GM12878 (cell line): ENCODE results near the gene DLEC1. TPM values are rescaled to one million over a fixed set of nuclear protein-coding genes. Genes with fewer than 3 reads are reported as not detected.

Experiments
- EGR1 ChIP-seq, 2 experiments: IDR thresholded peaks; 1 replicate in 1 of 2; 2 replicates in 1 of 2; pipeline ENCODE4 v1.6.1; 2011 to 2012; ENCODE audit warnings: low read depth in 2 of 2, low read length in 2 of 2, borderline replicate concordance in 1 of 2, mild to moderate bottlenecking in 1 of 2, moderate library complexity in 1 of 2
- EP300 ChIP-seq, 2 experiments: fragments of 150-350 bp in 1 of 2; IDR thresholded peaks; 2 replicates each; pipeline ENCODE4 v1.6.1; 2011 to 2012; ENCODE audit warnings: low read depth in 2 of 2, low read length in 2 of 2, borderline replicate concordance in 1 of 2, improper control_type of control experiment in 1 of 2, inconsistent platforms in 1 of 2; ENCODE audit not compliant: control insufficient read depth in 1 of 2
- GATAD2B ChIP-seq: fragments of 450-650 bp; conservative IDR thresholded peaks from 2 replicates; pipeline ENCODE4 v1.6.1; 2017; ENCODE audit warnings: low read depth, mild to moderate bottlenecking, moderate library complexity
- IKZF1 ChIP-seq: fragments of 450-650 bp; conservative IDR thresholded peaks from 2 replicates; pipeline ENCODE4 v1.6.1; 2017; ENCODE audit warnings: antibody characterized with exemption, mild to moderate bottlenecking
- POU2F2 ChIP-seq: IDR thresholded peaks from 3 replicates; pipeline ENCODE4 v1.6.1; 2011; ENCODE audit warnings: low read depth, mild to moderate bottlenecking, low read length, borderline replicate concordance
- RAD21 ChIP-seq: IDR thresholded peaks from 2 replicates; pipeline ENCODE4 v1.6.1; 2011; ENCODE audit warnings: mild to moderate bottlenecking, low read depth, low read length, moderate library complexity; ENCODE audit not compliant: insufficient read depth
- RFX5 ChIP-seq: IDR thresholded peaks from 2 replicates; pipeline ENCODE4 v1.6.1; 2011; ENCODE audit warnings: low read depth, low read length, improper control_type of control experiment
- RUNX3 ChIP-seq: IDR thresholded peaks from 2 replicates; pipeline ENCODE4 v1.6.1; 2012; ENCODE audit warnings: low read length, inconsistent platforms
- polyA plus RNA-seq, 11 experiments: library from polyadenylated mRNA; depleted of rRNA in 4 of 11; unstranded in 6 of 11; stranded (reverse) in 5 of 11; fragments of >200 nt; fragmentation: Nextera tagmentation in 4 of 11; fragmentation: Illumina TruSeq in 1 of 11; extraction: Ambion mirVana in 4 of 11; extraction: Trizol in 1 of 11; gene quantifications; 1 replicate in 1 of 11; 2 replicates in 10 of 11; pipeline versions ENCODE4 v1.2.1 to v1.2.3, GENCODE V29; 2011 to 2016; ENCODE audit warnings: inconsistent platforms in 2 of 11, missing spikeins in 2 of 11, low read depth in 1 of 11
- total RNA-seq, 4 experiments: library from RNA; depleted of rRNA in 3 of 4; stranded (reverse); fragments of >200 nt in 3 of 4; fragmentation: Illumina TruSeq in 1 of 4; extraction: Trizol in 1 of 4; gene quantifications; 2 replicates each; pipeline versions ENCODE4 v1.2.1 to v1.2.3, GENCODE V29; 2013 to 2021
- TF ChIP-seq, protein P1 (sequence below): IDR thresholded peaks from 2 replicates; pipeline ENCODE4 v1.6.1; 2011; ENCODE audit warnings: low read depth, low read length, improper control_type of control experiment, borderline replicate concordance
- TF ChIP-seq, protein P2 (sequence below): fragments of 450-650 bp; IDR thresholded peaks from 2 replicates; pipeline ENCODE4 v1.6.1; 2017; ENCODE audit warnings: mild to moderate bottlenecking, moderate library complexity

DLEC1 gene
- total and polyA plus RNA-seq, 10 of the 15 experiments (the other 5 are each of a cell fraction or from before 2014, with no cell fraction given) = 0.03 to 0.29 (median 0.07) TPM; not detected in 3

DNA sequence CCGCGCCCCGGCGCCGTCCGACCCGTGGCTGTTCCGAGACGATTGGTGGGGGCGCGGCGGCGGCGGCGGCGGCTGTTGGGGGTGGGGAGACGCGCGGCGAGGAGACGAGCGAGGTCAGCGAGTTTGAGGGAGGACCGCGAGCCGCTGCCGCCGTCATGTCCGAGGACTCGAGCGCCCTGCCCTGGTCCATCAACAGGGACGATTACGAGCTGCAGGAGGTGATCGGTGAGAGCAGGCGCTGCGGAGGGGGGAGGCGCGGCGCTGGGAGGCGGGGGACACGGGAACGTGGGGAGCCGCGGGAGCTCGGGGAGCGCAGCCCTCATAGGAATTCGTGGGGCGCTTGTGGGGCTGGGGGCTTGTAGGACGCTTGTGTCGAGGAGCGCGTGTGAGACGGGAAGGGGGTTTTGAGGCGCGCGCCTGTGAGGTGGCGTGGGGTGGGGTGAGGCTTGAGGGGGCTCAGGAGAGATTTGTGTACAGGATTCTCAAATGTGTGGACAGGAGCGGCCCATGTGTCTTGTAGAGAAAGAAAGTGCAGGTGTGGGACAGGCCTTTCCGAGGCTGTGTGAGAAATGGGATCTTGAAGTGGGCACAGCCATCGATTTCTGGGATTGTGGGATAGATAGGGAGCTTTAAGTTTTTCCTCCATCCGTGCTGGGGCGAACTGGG, 126.8 kb downstream of the DLEC1 start (continued):
- TF ChIP-seq EGR1 (IDR thresholded peaks at IDR 0.05; ENCODE audit: borderline replicate concordance in 1 of 2, low read depth in 2 of 2, low read length in 2 of 2) (no peak), EP300 (IDR thresholded peaks at IDR 0.05; ENCODE audit: borderline replicate concordance in 1 of 2, control insufficient read depth in 1 of 2, low read depth in 2 of 2, low read length in 2 of 2) (no peak), IKZF1 (no peak), RUNX3 (peak; percentile 17; the same call in 1 of the 2 replicates), POU2F2 (no peak), RAD21 (no peak), GATAD2B (peak; percentile 96; the same call in 1 of the 2 replicates), RFX5 (no peak)
- TF ChIP-seq, protein P1, sequence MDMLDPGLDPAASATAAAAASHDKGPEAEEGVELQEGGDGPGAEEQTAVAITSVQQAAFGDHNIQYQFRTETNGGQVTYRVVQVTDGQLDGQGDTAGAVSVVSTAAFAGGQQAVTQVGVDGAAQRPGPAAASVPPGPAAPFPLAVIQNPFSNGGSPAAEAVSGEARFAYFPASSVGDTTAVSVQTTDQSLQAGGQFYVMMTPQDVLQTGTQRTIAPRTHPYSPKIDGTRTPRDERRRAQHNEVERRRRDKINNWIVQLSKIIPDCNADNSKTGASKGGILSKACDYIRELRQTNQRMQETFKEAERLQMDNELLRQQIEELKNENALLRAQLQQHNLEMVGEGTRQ = no peak
- TF ChIP-seq, protein P2, sequence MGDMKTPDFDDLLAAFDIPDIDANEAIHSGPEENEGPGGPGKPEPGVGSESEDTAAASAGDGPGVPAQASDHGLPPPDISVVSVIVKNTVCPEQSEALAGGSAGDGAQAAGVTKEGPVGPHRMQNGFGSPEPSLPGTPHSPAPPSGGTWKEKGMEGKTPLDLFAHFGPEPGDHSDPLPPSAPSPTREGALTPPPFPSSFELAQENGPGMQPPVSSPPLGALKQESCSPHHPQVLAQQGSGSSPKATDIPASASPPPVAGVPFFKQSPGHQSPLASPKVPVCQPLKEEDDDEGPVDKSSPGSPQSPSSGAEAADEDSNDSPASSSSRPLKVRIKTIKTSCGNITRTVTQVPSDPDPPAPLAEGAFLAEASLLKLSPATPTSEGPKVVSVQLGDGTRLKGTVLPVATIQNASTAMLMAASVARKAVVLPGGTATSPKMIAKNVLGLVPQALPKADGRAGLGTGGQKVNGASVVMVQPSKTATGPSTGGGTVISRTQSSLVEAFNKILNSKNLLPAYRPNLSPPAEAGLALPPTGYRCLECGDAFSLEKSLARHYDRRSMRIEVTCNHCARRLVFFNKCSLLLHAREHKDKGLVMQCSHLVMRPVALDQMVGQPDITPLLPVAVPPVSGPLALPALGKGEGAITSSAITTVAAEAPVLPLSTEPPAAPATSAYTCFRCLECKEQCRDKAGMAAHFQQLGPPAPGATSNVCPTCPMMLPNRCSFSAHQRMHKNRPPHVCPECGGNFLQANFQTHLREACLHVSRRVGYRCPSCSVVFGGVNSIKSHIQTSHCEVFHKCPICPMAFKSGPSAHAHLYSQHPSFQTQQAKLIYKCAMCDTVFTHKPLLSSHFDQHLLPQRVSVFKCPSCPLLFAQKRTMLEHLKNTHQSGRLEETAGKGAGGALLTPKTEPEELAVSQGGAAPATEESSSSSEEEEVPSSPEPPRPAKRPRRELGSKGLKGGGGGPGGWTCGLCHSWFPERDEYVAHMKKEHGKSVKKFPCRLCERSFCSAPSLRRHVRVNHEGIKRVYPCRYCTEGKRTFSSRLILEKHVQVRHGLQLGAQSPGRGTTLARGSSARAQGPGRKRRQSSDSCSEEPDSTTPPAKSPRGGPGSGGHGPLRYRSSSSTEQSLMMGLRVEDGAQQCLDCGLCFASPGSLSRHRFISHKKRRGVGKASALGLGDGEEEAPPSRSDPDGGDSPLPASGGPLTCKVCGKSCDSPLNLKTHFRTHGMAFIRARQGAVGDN = no peak; the same call in 1 of the 2 replicates
